Thyroid gland (tissue), 4 donors: ENCODE measurements around the gene ELF5.

ENCODE experiments used
- POLR2A ChIP-seq, 2 donors: fragments of 450-650 bp; IDR thresholded peaks; one replicate each; pipeline ENCODE4 v1.6.1; 2017; ENCODE audit warnings: antibody characterized with exemption in 2 of 2, mild to moderate bottlenecking in 2 of 2, moderate library complexity in 1 of 2
- TF ChIP-seq, protein P1 (sequence below), 6 experiments: fragments of 200-600 bp in 3 of 6; fragments of 450-650 bp in 3 of 6; sonication (generic) in 3 of 6; IDR thresholded peaks; one replicate each; pipeline ENCODE4 v1.5.1; 2016 to 2019; ENCODE audit warnings: antibody characterized with exemption in 6 of 6, mild to moderate bottlenecking in 2 of 6, inconsistent platforms in 1 of 6, moderate library complexity in 1 of 6

DNA sequence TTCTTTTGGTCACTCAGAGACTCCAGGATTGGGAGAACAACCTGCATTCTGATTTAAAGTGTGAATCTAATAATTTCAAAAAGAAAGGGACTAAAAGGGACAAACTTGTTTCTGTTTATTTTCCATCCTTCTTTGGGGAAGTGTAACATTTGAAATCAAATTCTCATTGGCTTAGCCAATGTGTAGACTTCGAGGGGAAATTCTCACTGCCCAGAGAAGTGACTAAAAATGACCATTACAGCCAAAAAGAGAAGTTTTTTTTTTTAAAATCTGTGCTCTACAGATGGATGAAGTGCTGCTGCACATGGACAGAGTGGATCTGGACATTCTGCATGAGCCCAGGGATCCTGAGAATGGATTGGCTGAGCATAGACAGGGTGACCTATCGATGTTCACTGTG lies 49.4 kb upstream of the ELF5 start:
- TF ChIP-seq, protein P1, sequence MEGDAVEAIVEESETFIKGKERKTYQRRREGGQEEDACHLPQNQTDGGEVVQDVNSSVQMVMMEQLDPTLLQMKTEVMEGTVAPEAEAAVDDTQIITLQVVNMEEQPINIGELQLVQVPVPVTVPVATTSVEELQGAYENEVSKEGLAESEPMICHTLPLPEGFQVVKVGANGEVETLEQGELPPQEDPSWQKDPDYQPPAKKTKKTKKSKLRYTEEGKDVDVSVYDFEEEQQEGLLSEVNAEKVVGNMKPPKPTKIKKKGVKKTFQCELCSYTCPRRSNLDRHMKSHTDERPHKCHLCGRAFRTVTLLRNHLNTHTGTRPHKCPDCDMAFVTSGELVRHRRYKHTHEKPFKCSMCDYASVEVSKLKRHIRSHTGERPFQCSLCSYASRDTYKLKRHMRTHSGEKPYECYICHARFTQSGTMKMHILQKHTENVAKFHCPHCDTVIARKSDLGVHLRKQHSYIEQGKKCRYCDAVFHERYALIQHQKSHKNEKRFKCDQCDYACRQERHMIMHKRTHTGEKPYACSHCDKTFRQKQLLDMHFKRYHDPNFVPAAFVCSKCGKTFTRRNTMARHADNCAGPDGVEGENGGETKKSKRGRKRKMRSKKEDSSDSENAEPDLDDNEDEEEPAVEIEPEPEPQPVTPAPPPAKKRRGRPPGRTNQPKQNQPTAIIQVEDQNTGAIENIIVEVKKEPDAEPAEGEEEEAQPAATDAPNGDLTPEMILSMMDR (IDR thresholded peaks at IDR 0.05) = no peak
- TF ChIP-seq POLR2A (IDR thresholded peaks at IDR 0.05) = no peak
